Immature natural killer cell (primary cell): Measurements from ENCODE around the gene PTPN13. TPM values are rescaled to one million over a fixed set of nuclear protein-coding genes. Genes with fewer than 3 reads are reported as not detected.

Source experiments
- DNase-seq, 3 donors: peaks; one replicate each; pipeline ENCODE4 v3.0.0; 2022; ENCODE audit warnings: mixed read lengths in 1 of 3
- H3K27ac Mint-ChIP-seq, 6 donors: one replicate each; pipeline ENCODE4 v1.8.0; 2020; ENCODE audit warnings: mixed read lengths in 6 of 6, mild to moderate bottlenecking in 5 of 6, inconsistent platforms in 4 of 6, moderate library complexity in 3 of 6
- H3K27me3 Mint-ChIP-seq, 3 donors: one replicate each; pipeline ENCODE4 v1.8.0; 2020 to 2021; ENCODE audit warnings: low read depth in 3 of 3, mild to moderate bottlenecking in 3 of 3, mixed read lengths in 3 of 3, moderate library complexity in 3 of 3, inconsistent platforms in 1 of 3
- H3K36me3 Mint-ChIP-seq, 3 donors: one replicate each; pipeline ENCODE4 v1.8.0; 2020; ENCODE audit warnings: mixed read lengths in 3 of 3, inconsistent platforms in 2 of 3, mild to moderate bottlenecking in 2 of 3
- H3K4me1 Mint-ChIP-seq, 2 donors: one replicate each; pipeline ENCODE4 v1.8.0; 2020; ENCODE audit warnings: inconsistent platforms in 2 of 2, mild to moderate bottlenecking in 2 of 2, mixed read lengths in 2 of 2, moderate library complexity in 1 of 2
- H3K4me3 Mint-ChIP-seq, 5 donors: one replicate each; pipeline ENCODE4 v1.8.0; 2020; ENCODE audit warnings: mild to moderate bottlenecking in 5 of 5, mixed read lengths in 5 of 5, inconsistent platforms in 3 of 5, moderate library complexity in 3 of 5
- H3K9me3 Mint-ChIP-seq, 6 donors: one replicate each; pipeline ENCODE4 v1.8.0; 2020; ENCODE audit warnings: mild to moderate bottlenecking in 6 of 6, mixed read lengths in 6 of 6, inconsistent platforms in 4 of 6, moderate library complexity in 3 of 6
- polyA plus RNA-seq, 3 donors: library from polyadenylated mRNA; unstranded; fragments of 300-500 nt; fragmentation: Illumina TruSeq; gene quantifications; one replicate each; pipeline ENCODE4 v1.2.3, GENCODE V29; 2021

The PTPN13 gene
- polyA plus RNA-seq, 3 donors from 2014 or later: not detected

DNA sequence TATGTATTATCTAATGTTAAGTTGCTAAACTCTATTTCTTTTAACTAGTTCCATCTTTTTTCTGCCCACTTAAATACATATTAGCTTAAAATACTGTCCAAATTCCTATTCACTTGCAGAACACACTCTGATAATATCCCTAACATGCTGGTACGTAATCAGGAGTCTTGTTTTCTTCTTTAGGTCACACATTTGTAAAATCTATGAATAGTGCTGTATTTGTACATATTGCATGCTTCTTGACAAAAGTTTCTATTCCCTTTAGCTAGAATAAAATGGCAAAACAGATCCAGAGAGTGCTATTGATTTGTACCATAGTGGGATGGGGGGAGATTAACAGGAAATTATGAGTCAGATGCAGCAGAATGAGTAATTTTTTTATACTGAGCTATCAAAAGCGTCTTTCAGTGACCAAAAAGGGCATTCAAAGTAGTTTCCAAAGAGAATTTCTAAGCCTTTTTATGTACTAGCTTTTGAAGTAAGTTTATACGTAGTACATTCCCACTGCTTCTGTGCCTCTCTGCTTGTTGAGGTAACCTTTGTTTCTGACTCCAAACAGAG, 126.5 kb downstream of the PTPN13 start:
- H3K36me3 Mint-ChIP-seq: no peaks in the 10 kb centered on the region

DNA sequence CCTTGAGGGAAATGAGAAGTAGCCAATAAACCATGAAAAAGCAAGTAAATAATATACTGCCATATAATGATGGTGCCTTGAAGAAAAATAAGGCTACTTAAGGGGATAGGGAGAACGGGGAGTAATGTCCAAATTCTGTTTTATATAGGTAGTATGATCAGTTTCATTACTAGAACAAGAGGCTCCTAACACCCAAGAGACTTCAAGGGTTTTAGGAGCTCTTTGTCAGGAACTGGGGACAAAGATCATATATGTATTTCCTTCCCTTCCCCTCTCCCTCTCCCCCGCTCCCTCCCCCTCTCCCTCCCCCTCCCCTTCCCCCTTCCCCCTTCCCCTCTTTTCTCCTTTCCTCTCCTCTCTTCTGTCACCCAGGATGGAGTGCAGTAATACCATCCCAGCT, 127.3 kb downstream of the PTPN13 start:
- no peak overlapping the region for H3K27ac Mint-ChIP-seq
- no peak overlapping the region for H3K4me3 Mint-ChIP-seq
- H3K36me3 Mint-ChIP-seq: no peaks in the 10 kb centered on the region
- peaks cover 0 to 2% (median 0%) of the 10 kb centered on the region in 3 donors for H3K27me3 Mint-ChIP-seq
- no peak for DNase-seq
- no peaks in the 10 kb centered on the region for H3K4me1 Mint-ChIP-seq
- peaks cover 0 to 5% (median 1%) of the 10 kb centered on the region in 6 donors for H3K9me3 Mint-ChIP-seq

More for the DNA sequence above, 126.5 kb downstream of the PTPN13 start:
- DNase-seq: no peak
- no peak overlapping the region for H3K27ac Mint-ChIP-seq
- no peak overlapping the region for H3K4me3 Mint-ChIP-seq
- H3K4me1 Mint-ChIP-seq: no peaks in the 10 kb centered on the region
- H3K27me3 Mint-ChIP-seq: peaks cover 0 to 2% (median 0%) of the 10 kb centered on the region in 3 donors
- peaks cover 0 to 5% (median 0%) of the 10 kb centered on the region in 6 donors for H3K9me3 Mint-ChIP-seq

DNA sequence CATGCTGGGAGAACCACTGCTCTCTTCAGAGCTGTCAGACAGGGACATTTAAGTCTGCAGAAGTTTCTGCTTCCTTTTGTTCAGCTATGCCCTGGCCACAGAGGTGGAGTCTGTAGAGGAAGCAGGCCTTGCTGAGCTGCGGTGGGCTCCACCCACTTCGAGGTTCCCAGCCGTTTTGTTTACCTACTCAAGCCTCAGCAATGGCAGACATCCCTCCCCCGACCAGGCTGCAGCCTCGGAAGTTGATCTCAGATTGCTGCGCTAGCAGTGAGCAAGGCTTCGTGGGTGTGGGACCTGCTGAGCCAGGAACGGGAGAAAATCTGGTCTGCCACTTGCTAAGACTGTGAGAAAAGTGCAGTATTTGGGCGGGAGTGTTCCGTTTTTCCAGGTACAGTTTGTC, 136.2 kb downstream of the PTPN13 start:
- H3K4me3 Mint-ChIP-seq: no peak overlapping the region
- H3K9me3 Mint-ChIP-seq: peaks cover 1 to 18% (median 7%) of the 10 kb centered on the region in 6 donors
- H3K4me1 Mint-ChIP-seq: no peaks in the 10 kb centered on the region
- no peaks in the 10 kb centered on the region for H3K36me3 Mint-ChIP-seq
- no peak overlapping the region for H3K27ac Mint-ChIP-seq
- H3K27me3 Mint-ChIP-seq: peaks cover 0 to 2% (median 2%) of the 10 kb centered on the region in 3 donors
- no peak for DNase-seq

- H3K27ac Mint-ChIP-seq: no peak overlapping the region
- DNase-seq: no peak
- H3K4me3 Mint-ChIP-seq: no peak overlapping the region
- H3K4me1 Mint-ChIP-seq: no peaks in the 10 kb centered on the region
- no peaks in the 10 kb centered on the region for H3K36me3 Mint-ChIP-seq
- H3K27me3 Mint-ChIP-seq: peaks cover 0 to 1% (median 0%) of the 10 kb centered on the region in 3 donors
- peaks cover 0 to 11% (median 5%) of the 10 kb centered on the region in 6 donors for H3K9me3 Mint-ChIP-seq
Measured at GRCh38 chr4:86737244-86737643, 143.1 kb downstream of the PTPN13 start.

DNA sequence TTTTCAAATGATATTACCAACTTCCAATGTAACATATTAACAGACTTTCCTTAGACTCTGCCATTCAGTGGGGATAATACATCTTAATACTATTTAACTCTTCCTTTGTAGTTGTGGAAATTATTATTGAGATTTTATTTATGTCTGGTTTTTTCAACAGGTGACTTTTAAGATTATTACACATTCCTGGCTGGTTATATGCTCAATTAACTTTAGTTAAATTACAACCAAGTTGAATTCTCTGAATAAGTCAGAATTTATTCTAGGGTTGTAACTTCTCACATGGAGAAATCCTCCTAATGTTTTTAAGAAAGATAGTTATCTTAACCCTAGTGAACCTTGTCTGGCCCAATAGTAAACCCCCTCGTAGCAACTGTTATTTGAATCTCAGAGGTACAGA, 147.7 kb downstream of the PTPN13 start:
- no peak for DNase-seq
- no peak overlapping the region for H3K4me3 Mint-ChIP-seq
- no peaks in the 10 kb centered on the region for H3K36me3 Mint-ChIP-seq
- H3K4me1 Mint-ChIP-seq: no peaks in the 10 kb centered on the region
- H3K27me3 Mint-ChIP-seq: peaks cover 0 to 1% (median 0%) of the 10 kb centered on the region in 3 donors
- peaks cover 0 to 14% (median 5%) of the 10 kb centered on the region in 6 donors for H3K9me3 Mint-ChIP-seq
- H3K27ac Mint-ChIP-seq: no peak overlapping the region

DNA sequence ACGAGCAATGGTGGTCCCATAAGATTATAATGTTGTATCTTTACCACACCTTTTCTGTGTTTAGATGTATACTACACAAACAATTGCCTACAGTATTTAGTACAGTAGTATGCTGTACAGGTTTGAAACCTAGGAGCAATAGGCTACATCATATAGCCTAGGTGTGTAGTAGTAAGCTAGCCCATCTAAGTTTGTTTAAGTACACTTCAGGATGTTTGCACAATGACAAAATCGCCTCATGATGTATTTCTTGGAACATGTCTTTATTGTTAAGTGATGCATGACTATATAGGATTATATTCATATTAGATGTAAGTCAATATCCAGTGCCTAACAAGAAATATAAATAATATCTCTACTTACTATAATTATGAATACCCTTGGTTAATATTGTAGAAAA, 150.5 kb downstream of the PTPN13 start:
- H3K9me3 Mint-ChIP-seq: peaks cover 0 to 10% (median 3%) of the 10 kb centered on the region in 6 donors
- H3K4me1 Mint-ChIP-seq: no peaks in the 10 kb centered on the region
- no peak for DNase-seq
- H3K4me3 Mint-ChIP-seq: no peak overlapping the region
- no peak overlapping the region for H3K27ac Mint-ChIP-seq
- peaks cover 0 to 2% (median 0%) of the 10 kb centered on the region in 3 donors for H3K27me3 Mint-ChIP-seq
- no peaks in the 10 kb centered on the region for H3K36me3 Mint-ChIP-seq

DNA sequence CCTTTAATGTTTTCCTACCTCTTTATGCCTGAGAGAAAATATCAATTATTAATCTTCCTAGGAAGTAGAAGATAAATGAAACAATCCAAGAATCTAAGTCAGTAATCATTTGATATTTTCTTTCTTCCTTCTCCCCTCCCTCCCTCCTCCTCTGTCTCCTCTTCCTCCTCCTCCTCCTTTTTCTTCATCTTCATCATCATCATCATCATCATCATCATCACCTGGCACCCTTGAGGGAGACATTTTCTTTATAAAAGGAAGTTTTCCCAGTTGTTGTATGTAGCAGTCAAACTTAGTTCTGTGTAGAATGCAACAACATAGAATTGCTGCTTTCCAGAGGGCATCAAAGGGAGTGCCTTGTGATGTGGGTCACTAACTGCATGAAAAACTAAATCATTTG, 155.0 kb downstream of the PTPN13 start:
- Mint-ChIP-seq H3K27me3 (peaks cover 0 to 2% (median 2%) of the 10 kb centered on the region in 3 donors), H3K36me3 (no peaks in the 10 kb centered on the region), H3K9me3 (peaks cover 0 to 5% (median 0%) of the 10 kb centered on the region in 6 donors), H3K27ac (no peak overlapping the region), H3K4me3 (no peak overlapping the region), H3K4me1 (no peaks in the 10 kb centered on the region)
- DNase-seq: no peak

DNA sequence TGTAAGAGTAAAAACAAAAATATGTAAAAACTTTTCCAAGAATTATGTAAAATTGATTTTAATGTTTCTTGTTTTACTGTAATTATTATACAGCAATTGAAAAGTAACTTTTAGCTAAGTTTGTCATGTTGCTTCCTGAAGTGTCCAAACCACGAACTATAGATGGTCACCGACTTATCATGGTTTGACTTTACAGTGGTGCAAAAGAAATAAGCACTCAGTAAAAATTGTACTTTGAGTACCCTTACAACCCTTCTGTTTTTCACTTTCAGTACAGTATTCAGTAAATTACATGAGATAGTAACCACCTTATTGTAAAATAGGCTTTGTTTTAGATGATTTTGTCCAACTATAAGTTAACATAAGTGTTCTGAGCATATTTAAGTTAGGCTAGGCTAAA, 161.3 kb downstream of the PTPN13 start:
- Mint-ChIP-seq H3K4me3 (no peak overlapping the region), H3K36me3 (no peaks in the 10 kb centered on the region), H3K9me3 (peaks cover 0 to 2% (median 0%) of the 10 kb centered on the region in 6 donors), H3K27me3 (peaks cover 0 to 2% (median 0%) of the 10 kb centered on the region in 3 donors), H3K27ac (no peak overlapping the region), H3K4me1 (no peaks in the 10 kb centered on the region)
- no peak for DNase-seq

DNA sequence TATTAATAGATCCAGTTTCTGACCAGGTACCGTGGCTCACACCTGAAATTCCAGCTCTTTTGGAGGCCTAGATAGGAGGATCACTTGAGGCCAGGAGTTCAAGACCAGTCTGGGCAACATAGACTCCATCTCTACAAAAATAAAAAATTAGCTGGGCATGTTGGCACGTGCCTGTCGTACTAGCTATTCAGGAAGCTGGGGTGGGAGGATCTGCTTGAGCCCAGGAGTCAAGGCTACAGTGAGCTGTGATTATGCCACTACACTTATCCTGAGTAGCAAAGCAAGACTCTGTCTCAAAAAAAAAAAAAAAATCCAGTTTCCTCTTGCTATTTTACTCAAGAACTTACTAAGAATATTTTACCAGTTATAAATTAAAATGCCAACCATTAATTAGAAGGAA, 163.4 kb downstream of the PTPN13 start:
- Mint-ChIP-seq H3K27ac (no peak overlapping the region), H3K27me3 (peaks cover 0 to 2% (median 0%) of the 10 kb centered on the region in 3 donors), H3K4me3 (no peak overlapping the region), H3K4me1 (no peaks in the 10 kb centered on the region), H3K36me3 (no peaks in the 10 kb centered on the region), H3K9me3 (peaks cover 0 to 2% (median 0%) of the 10 kb centered on the region in 6 donors)
- DNase-seq: no peak

DNA sequence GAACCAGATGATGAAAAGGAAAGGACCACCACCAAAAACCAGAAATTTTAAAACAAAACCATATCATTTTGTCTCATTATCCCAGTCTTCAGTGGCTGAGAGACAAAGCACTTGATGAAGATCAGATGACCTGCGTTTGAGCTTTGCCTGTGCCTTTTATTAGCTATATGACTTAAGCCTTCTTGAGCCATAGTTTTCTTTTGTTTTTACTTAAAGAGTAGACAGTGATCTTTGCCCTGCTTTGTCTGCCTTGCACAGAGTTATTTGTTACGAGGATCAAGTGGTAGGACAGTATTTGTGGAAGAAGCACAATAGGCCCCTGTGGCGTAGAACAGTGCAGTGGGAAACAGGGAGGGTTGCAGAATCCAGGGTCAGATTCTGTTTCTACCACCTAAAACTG, 165.2 kb downstream of the PTPN13 start:
- Mint-ChIP-seq H3K27me3 (peaks cover 0 to 3% (median 2%) of the 10 kb centered on the region in 3 donors), H3K4me1 (no peaks in the 10 kb centered on the region), H3K4me3 (no peak overlapping the region), H3K9me3 (peaks cover 0 to 3% (median 0%) of the 10 kb centered on the region in 6 donors), H3K27ac (no peak overlapping the region), H3K36me3 (no peaks in the 10 kb centered on the region)
- DNase-seq: no peak

- H3K36me3 Mint-ChIP-seq: no peaks in the 10 kb centered on the region
- no peaks in the 10 kb centered on the region for H3K4me1 Mint-ChIP-seq
- no peak overlapping the region for H3K27ac Mint-ChIP-seq
- peaks cover 0 to 3% (median 0%) of the 10 kb centered on the region in 6 donors for H3K9me3 Mint-ChIP-seq
- H3K4me3 Mint-ChIP-seq: no peak overlapping the region
- no peak for DNase-seq
- H3K27me3 Mint-ChIP-seq: peaks cover 0 to 3% (median 2%) of the 10 kb centered on the region in 3 donors
Measured at GRCh38 chr4:86762649-86763048, 168.5 kb downstream of the PTPN13 start.

DNA sequence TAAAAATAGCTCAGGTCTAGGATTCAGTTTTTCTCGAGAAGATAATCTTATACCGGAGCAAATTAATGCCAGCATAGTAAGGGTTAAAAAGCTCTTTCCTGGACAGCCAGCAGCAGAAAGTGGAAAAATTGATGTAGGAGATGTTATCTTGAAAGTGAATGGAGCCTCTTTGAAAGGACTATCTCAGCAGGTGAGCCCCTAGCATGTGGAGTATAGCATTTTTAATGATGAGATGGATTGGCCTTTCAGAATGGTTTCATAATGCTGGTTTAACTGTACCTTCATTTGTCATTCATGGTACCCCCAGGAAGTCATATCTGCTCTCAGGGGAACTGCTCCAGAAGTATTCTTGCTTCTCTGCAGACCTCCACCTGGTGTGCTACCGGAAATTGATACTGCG, 175.7 kb downstream of the PTPN13 start:
- Mint-ChIP-seq H3K36me3 (no peaks in the 10 kb centered on the region), H3K4me1 (no peaks in the 10 kb centered on the region), H3K27ac (no peak overlapping the region), H3K9me3 (peaks cover 0 to 3% (median 0%) of the 10 kb centered on the region in 6 donors), H3K27me3 (peaks cover 0 to 1% (median 0%) of the 10 kb centered on the region in 3 donors), H3K4me3 (no peak overlapping the region)
- no peak for DNase-seq

GRCh38 chr4:86771141-86771540, 177.0 kb downstream of the PTPN13 start:
- H3K9me3 Mint-ChIP-seq: peaks cover 0 to 3% (median 0%) of the 10 kb centered on the region in 6 donors
- no peak overlapping the region for H3K4me3 Mint-ChIP-seq

DNA sequence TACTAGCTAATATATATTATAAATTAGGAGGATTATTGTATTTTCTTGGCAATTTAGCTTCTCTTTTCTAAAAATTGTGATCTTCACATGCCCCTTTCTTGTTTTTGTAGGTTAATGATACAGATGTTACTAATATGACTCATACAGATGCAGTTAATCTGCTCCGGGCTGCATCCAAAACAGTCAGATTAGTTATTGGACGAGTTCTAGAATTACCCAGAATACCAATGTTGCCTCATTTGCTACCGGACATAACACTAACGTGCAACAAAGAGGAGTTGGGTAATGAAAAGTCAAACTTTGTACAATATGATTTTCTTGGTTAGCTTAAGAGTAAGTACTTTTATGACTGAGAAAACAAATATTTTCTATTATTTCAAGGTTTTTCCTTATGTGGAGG, 180.9 kb downstream of the PTPN13 start:
- peaks cover 0 to 2% (median 2%) of the 10 kb centered on the region in 3 donors for H3K27me3 Mint-ChIP-seq
- no peak for DNase-seq
- no peaks in the 10 kb centered on the region for H3K4me1 Mint-ChIP-seq
- H3K4me3 Mint-ChIP-seq: no peak overlapping the region
- H3K9me3 Mint-ChIP-seq: no peaks in the 10 kb centered on the region
- peaks cover 0 to 3% (median 0%) of the 10 kb centered on the region in 3 donors for H3K36me3 Mint-ChIP-seq
- H3K27ac Mint-ChIP-seq: no peak overlapping the region

More at GRCh38 chr4:86771141-86771540, 177.0 kb downstream of the PTPN13 start:
- no peak overlapping the region for H3K27ac Mint-ChIP-seq
- H3K4me1 Mint-ChIP-seq: no peaks in the 10 kb centered on the region
- no peak for DNase-seq
- H3K36me3 Mint-ChIP-seq: no peaks in the 10 kb centered on the region
- H3K27me3 Mint-ChIP-seq: peaks cover 0 to 1% (median under 1%) of the 10 kb centered on the region in 3 donors

DNA sequence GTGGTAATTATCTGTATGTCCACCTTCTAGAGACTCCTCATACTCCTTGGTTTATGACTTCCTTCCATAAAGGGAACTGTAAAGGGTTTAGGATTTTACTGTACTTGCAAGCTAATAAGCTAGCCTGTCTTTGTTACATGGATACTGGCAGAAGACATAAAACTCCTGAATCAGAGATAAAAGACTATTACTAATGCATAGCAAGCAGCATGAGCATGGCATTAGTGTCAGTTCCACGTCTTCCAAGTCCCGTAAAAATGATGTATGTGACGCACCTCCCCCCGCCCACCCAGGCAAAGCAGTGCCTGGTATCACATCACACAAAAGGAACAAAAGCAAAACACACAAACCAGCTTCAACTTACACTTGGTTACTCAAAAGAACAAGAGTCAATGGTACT, 184.1 kb downstream of the PTPN13 start:
- no peaks in the 10 kb centered on the region for H3K4me1 Mint-ChIP-seq
- peaks cover 0 to 2% (median 2%) of the 10 kb centered on the region in 3 donors for H3K27me3 Mint-ChIP-seq
- no peak overlapping the region for H3K27ac Mint-ChIP-seq
- DNase-seq: no peak
- peaks cover 0 to 3% (median 0%) of the 10 kb centered on the region in 3 donors for H3K36me3 Mint-ChIP-seq
- peaks cover 0 to 2% (median 0%) of the 10 kb centered on the region in 6 donors for H3K9me3 Mint-ChIP-seq
- H3K4me3 Mint-ChIP-seq: no peak overlapping the region
